SK-N-MC (cell line): ENCODE results near the gene NF2.

ENCODE experiments used
- FOXP2 ChIP-seq: optimal IDR thresholded peaks from 2 replicates; pipeline ENCODE3; 2011; ENCODE audit warnings: mild to moderate bottlenecking, moderate library complexity; ENCODE audit not compliant: insufficient read depth; ENCODE audit errors: extremely low read length, control extremely low read depth
- POLR2AphosphoS5 ChIP-seq: IDR thresholded peaks from 2 replicates; pipeline ENCODE4 v1.6.1; 2012; ENCODE audit warnings: mild to moderate bottlenecking, low read depth, low read length, borderline replicate concordance

DNA sequence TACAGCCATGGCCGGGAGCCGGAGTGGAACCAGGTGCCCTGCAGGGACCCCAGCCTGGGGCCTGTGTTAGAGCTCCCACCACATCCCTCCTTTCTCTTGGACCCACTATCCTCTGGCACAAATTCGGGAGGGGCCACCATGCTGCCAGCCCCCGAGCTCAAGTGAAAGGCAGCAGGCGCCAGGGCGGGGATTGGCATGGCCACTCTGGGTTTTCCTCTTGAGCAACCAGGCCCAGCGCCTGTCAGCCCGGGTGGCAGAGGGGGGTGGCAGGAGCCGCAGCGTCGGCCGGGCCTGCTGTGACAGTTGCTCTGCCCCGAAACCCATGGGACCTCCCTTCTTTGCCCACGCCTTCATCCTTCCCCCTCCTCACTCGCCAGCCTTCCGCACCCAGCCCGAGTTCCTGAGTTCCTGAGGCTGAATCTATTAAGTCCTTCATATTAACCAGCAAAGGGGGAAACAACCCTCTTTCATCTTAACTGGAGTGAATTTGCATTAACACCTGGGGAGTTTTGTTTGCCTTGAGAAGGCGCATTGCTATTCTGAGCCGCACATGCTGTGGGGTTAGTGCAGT lies 99.6 kb downstream of the NF2 start:
- TF ChIP-seq POLR2AphosphoS5 (no peak), FOXP2 (no peak)
